ENCODE data around the gene ADAMTS1. TPM values are rescaled to one million over a fixed set of nuclear protein-coding genes. Genes with fewer than 3 reads are reported as not detected.
A peak's percentile ranks its signal among the peaks of the same experiment; 100 is the strongest.

ADAMTS1 gene
- total RNA-seq, 2 donors from 2014 or later = 24.2 to 24.3 TPM

- Histone ChIP-seq H3K9me3 (ENCODE audit: control insufficient read depth, low read length) (no peaks in the 10 kb centered on the region), H3K9ac (ENCODE audit: extremely low read depth, low read length, poor library complexity, severe bottlenecking) (no peak overlapping the region), H3K36me3 (ENCODE audit: control insufficient read depth, insufficient read depth, low read length) (peaks cover 62% of the 10 kb centered on the region), H3K4me3 (ENCODE audit: low read length) (no peak overlapping the region), H3K27ac (ENCODE audit: low read depth, low read length) (no peak overlapping the region), H3K4me1 (ENCODE audit: control insufficient read depth, insufficient read depth, low read length) (no peaks in the 10 kb centered on the region), H3K27me3 (ENCODE audit: control insufficient read depth, insufficient read depth, low read length, poor library complexity, severe bottlenecking) (no peaks in the 10 kb centered on the region)
- Mint-ChIP-seq H3K27me3 (ENCODE audit: insufficient read depth) (peaks cover 1% of the 10 kb centered on the region), H3K9me3 (peaks cover 2% of the 10 kb centered on the region), H3K4me1 (peaks cover 18% of the 10 kb centered on the region), H3K27ac (no peak overlapping the region), H3K36me3 (ENCODE audit: low read depth) (peaks cover 59% of the 10 kb centered on the region), H3K4me3 (no peak overlapping the region)
- no peak for TF ChIP-seq CTCF (conservative IDR thresholded peaks at IDR 0.05)
- WGBS, 2 experiments (ENCODE audit: insufficient coverage in 1 of 2, insufficient read length in 1 of 2) = 95 to 97% methylated on average over 6 to 7 of the region's 7 CpGs
- no peak for DNase-seq
Observed at GRCh38 chr21:26840912-26841311, 4.3 kb downstream of the ADAMTS1 start.

- Histone ChIP-seq H3K9ac (ENCODE audit: extremely low read depth, low read length, poor library complexity, severe bottlenecking) (no peak overlapping the region), H3K27ac (ENCODE audit: low read depth, low read length) (no peak overlapping the region), H3K4me1 (ENCODE audit: control insufficient read depth, insufficient read depth, low read length) (no peaks in the 10 kb centered on the region), H3K4me3 (ENCODE audit: low read length) (no peak overlapping the region), H3K27me3 (ENCODE audit: control insufficient read depth, insufficient read depth, low read length, poor library complexity, severe bottlenecking) (no peaks in the 10 kb centered on the region), H3K36me3 (ENCODE audit: control insufficient read depth, insufficient read depth, low read length) (peaks cover 66% of the 10 kb centered on the region), H3K9me3 (ENCODE audit: control insufficient read depth, low read length) (no peaks in the 10 kb centered on the region)
- Mint-ChIP-seq H3K4me3 (no peak overlapping the region), H3K27me3 (ENCODE audit: insufficient read depth) (no peaks in the 10 kb centered on the region), H3K4me1 (peaks cover 16% of the 10 kb centered on the region), H3K27ac (no peak overlapping the region), H3K9me3 (peaks cover 2% of the 10 kb centered on the region), H3K36me3 (ENCODE audit: low read depth) (peaks cover 59% of the 10 kb centered on the region)
- TF ChIP-seq CTCF (conservative IDR thresholded peaks at IDR 0.05) = no peak
- 79 to 88% methylated on average over 6 to 10 of the region's 10 CpGs for WGBS, 2 experiments (ENCODE audit: insufficient coverage in 1 of 2, insufficient read length in 1 of 2)
- DNase-seq = no peak
Observed at GRCh38 chr21:26840201-26840600, 5.0 kb downstream of the ADAMTS1 start.

GRCh38 chr21:26837539-26837938 lies 7.7 kb downstream of the ADAMTS1 start:
- Histone ChIP-seq H3K9ac (ENCODE audit: extremely low read depth, low read length, poor library complexity, severe bottlenecking) (no peak overlapping the region), H3K36me3 (ENCODE audit: control insufficient read depth, insufficient read depth, low read length) (peaks cover 66% of the 10 kb centered on the region), H3K4me3 (ENCODE audit: low read length) (no peak overlapping the region), H3K9me3 (ENCODE audit: control insufficient read depth, low read length) (no peaks in the 10 kb centered on the region), H3K4me1 (ENCODE audit: control insufficient read depth, insufficient read depth, low read length) (no peaks in the 10 kb centered on the region), H3K27ac (ENCODE audit: low read depth, low read length) (no peak overlapping the region), H3K27me3 (ENCODE audit: control insufficient read depth, insufficient read depth, low read length, poor library complexity, severe bottlenecking) (no peaks in the 10 kb centered on the region)
- peaks cover 54% of the 10 kb centered on the region for H3K36me3 Mint-ChIP-seq (ENCODE audit: low read depth)
- peak; percentile 46 for TF ChIP-seq CTCF (conservative IDR thresholded peaks at IDR 0.05)
- WGBS, 2 experiments (ENCODE audit: insufficient coverage in 1 of 2, insufficient read length in 1 of 2) = 93% methylated on average over 3 of the region's 3 CpGs; no CpG with 5 or more reads in 1 of the 2 experiments
- no peak for DNase-seq
- no peak overlapping the region for H3K27ac Mint-ChIP-seq
- no peaks in the 10 kb centered on the region for H3K9me3 Mint-ChIP-seq
- H3K27me3 Mint-ChIP-seq (ENCODE audit: insufficient read depth) = no peaks in the 10 kb centered on the region
- peaks cover 8% of the 10 kb centered on the region for H3K4me1 Mint-ChIP-seq
- H3K4me3 Mint-ChIP-seq = no peak overlapping the region

All from endodermal cell (in vitro differentiated cells).